ENCODE measurements around the gene SIGLEC1. TPM values are rescaled to one million over a fixed set of nuclear protein-coding genes. Genes with fewer than 3 reads are reported as not detected.

SIGLEC1 gene
- total RNA-seq: 53.6 TPM
- long read RNA-seq, full-length matches to known transcripts: 1 of 138 reads
- long read RNA-seq, partial matches to known transcripts: 90 of 138 reads
- long read RNA-seq, other reads (novel, unspliced or antisense): 47 of 138 reads

DNA sequence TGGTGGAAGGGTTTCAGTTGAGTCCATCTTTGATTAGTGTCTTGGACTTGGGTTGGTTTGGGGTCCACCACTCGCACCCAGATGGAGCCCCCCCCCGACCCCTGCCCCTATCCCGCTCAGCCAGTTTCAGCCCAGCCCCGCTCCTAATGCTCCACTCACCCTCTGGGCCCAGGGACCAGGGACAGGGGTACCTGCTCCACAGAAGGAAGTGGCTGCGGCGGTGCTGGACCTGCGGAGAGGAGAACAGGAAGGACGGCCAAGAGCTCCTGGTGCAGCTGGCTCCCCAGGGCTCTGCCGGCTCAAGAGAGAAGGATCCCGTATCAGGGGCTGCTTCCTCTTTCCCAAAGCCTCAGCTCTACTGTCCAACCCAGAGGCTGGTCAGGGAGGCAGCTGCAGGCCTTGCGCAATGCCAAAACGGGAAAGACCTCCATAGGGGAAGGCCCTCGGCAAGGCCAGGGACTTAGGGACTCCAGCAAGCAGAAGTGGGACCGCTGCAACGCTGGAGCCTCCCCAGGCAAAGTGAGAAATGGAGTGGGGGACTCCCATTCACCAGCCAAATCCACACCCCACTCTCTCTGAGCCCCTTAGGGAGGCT lies at the start of gene SIGLEC1:
TSS of gene SIGLEC1 (minus strand) at position 322 of the 595 bp plus-strand sequence. CDS start 5,472 bp downstream, outside the sequence.
- Histone ChIP-seq H3K4me1 (peaks cover 13% of the 10 kb centered on the region), H3K4me3 (peak within 1 kb of the TSS; percentile 37), H3K27ac (peak within 1 kb of the TSS; percentile 37), H3K27me3 (no peaks in the 10 kb centered on the region), H3K36me3 (no peaks in the 10 kb centered on the region), H3K9me3 (no peaks in the 10 kb centered on the region)
- intact Hi-C loops (cut with DNase I): loop anchor here (5.0 kb wide), 1 partner anchor 35 kb away; no protein-coding TSS in a partner anchor
- TF ChIP-seq, protein P1, sequence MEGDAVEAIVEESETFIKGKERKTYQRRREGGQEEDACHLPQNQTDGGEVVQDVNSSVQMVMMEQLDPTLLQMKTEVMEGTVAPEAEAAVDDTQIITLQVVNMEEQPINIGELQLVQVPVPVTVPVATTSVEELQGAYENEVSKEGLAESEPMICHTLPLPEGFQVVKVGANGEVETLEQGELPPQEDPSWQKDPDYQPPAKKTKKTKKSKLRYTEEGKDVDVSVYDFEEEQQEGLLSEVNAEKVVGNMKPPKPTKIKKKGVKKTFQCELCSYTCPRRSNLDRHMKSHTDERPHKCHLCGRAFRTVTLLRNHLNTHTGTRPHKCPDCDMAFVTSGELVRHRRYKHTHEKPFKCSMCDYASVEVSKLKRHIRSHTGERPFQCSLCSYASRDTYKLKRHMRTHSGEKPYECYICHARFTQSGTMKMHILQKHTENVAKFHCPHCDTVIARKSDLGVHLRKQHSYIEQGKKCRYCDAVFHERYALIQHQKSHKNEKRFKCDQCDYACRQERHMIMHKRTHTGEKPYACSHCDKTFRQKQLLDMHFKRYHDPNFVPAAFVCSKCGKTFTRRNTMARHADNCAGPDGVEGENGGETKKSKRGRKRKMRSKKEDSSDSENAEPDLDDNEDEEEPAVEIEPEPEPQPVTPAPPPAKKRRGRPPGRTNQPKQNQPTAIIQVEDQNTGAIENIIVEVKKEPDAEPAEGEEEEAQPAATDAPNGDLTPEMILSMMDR (IDR thresholded peaks at IDR 0.05): no peak
- peak; percentile 80 for ATAC-seq
- DNase-seq: peak; percentile 87

DNA sequence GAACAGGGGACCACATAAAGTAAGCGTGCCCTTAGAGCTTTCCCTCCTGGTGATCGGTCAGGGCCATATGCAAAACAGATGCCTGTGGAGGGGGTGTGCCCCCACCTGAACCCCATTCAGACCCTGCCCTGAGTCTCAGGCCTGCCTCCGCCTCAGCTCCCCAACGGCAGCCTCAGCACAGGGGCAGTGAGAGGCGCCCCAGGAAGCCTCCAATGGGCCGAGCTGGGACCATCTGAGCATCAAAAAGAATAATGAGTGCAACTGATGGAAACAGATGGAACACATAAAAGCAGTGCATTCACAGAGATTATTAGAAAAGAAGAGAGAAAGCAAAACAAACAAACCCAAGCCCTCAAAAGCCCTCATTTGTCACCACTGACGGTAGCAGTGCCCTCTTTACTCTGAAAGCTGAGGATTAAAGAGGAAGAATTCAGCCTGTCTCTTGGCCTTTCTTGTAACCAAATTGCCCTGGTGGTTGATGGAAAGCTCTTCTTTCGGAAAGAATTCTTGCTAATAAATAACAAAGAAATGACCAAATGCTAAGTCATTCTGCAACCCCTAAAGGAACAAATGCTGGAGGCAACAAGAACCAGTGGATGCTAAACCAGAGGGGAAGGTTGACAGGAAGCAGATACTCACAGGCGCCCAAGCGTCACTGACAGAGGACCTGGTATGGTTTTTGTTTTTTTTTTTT lies 48.4 kb upstream of the SIGLEC1 start:
- Histone ChIP-seq H3K9me3 (no peaks in the 10 kb centered on the region), H3K4me3 (no peak overlapping the region), H3K27me3 (no peaks in the 10 kb centered on the region), H3K27ac (no peak overlapping the region), H3K36me3 (peaks cover 8% of the 10 kb centered on the region), H3K4me1 (peaks cover 12% of the 10 kb centered on the region)
- intact Hi-C loops (cut with DNase I): no loop called here
- ATAC-seq (no peak), DNase-seq (no peak)
- TF ChIP-seq, protein P1 (IDR thresholded peaks at IDR 0.05): no peak

DNA sequence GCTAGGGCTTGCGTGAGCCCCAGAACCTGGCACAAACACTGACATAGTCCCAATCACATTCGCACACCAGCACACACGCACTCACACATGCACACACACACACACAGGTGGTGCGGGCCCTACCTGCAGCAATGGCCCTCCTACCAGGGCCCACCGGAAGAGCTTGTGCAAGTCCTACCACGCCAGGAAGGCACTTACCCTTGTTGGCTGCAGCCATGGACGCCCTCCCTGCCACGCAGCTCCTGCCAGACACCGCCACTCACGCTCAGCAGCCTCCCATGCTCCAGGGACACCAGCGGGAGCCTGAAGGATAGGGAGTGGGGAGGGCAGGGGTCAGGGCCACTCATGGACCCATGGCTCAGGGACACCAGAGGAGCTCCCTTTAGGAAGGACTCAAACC lies 47.5 kb upstream of the SIGLEC1 start:
- Histone ChIP-seq H3K4me3 (no peak overlapping the region), H3K36me3 (peaks cover 8% of the 10 kb centered on the region), H3K27me3 (no peaks in the 10 kb centered on the region), H3K9me3 (no peaks in the 10 kb centered on the region), H3K4me1 (peaks cover 12% of the 10 kb centered on the region), H3K27ac (no peak overlapping the region)
- no peak for ATAC-seq
- TF ChIP-seq, protein P1 (IDR thresholded peaks at IDR 0.05): no peak
- intact Hi-C loops (cut with DNase I): no loop called here
- DNase-seq: no peak

DNA sequence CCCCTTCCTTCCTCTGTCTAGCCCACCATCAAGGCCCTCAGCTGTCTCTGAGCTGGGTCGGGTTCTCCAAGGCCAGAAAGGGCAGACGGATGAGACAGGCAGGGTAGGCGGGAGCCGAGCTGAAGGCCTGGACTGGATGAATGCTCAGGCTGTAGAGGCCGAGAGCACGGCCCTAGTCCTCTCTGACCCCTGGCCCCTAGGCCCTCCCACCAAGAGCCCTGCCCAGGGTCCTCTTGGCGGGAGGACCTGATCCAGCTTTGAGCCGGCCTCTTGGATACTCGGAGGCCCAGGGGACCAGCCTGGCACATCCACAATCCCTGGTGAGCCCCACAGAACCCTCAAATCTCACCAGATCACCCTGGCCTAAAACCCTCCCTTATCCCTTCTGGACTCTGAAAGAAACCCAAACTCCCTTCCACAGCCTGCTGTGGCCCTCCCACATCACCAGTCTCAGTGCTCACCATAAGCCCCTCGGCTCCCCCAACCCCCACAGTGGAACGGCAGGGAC lies 47.0 kb upstream of the SIGLEC1 start:
- TF ChIP-seq, protein P1 (IDR thresholded peaks at IDR 0.05): no peak
- intact Hi-C loops (cut with DNase I): no loop called here
- DNase-seq (no peak), ATAC-seq (no peak)
- H3K27me3 ChIP-seq: no peaks in the 10 kb centered on the region
- no peaks in the 10 kb centered on the region for H3K9me3 ChIP-seq
- peaks cover 12% of the 10 kb centered on the region for H3K4me1 ChIP-seq
- peaks cover 8% of the 10 kb centered on the region for H3K36me3 ChIP-seq
- no peak overlapping the region for H3K4me3 ChIP-seq
- H3K27ac ChIP-seq: no peak overlapping the region

DNA sequence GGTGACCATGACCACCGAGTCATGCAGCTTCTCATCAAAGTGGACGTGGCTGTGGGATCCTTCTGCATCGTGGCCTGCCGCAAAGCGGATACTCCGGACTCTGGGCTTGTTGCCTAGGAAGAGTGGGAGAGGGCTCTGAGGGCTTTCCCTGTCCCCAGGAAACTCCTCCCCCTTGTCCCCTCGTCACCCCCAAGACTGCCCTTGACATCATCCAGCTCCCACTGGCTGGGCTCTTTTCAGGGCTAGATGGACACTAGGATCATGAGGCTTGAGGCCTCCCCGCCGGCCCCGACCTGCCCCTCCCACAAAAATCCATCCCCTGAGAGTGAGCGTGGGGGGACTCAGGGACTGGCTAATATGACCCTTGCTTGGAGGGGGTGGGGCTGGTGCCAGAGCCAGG lies 46.2 kb upstream of the SIGLEC1 start:
- Histone ChIP-seq H3K27me3 (no peaks in the 10 kb centered on the region), H3K9me3 (no peaks in the 10 kb centered on the region), H3K36me3 (peaks cover 8% of the 10 kb centered on the region), H3K27ac (no peak overlapping the region), H3K4me3 (no peak overlapping the region), H3K4me1 (peaks cover 12% of the 10 kb centered on the region)
- ATAC-seq: no peak
- DNase-seq: no peak
- TF ChIP-seq, protein P1 (IDR thresholded peaks at IDR 0.05): no peak
- intact Hi-C loops (cut with DNase I): no loop called here
